GM10266 (cell line): ENCODE results near the gene MACF1.
"Not testable (repeated sequence)": the region's sequence is repeated elsewhere in the genome, so short reads cannot be mapped to it uniquely, and the experiment has no call there.

Source experiments
- DNase-seq: peaks from one replicate; pipeline ENCODE4 v3.0.0; 2012; ENCODE audit errors: extremely low spot score
- CTCF ChIP-seq: IDR thresholded peaks from 2 replicates; pipeline ENCODE4 v1.5.1; 2012; ENCODE audit warnings: mild to moderate bottlenecking, low read depth; ENCODE audit not compliant: control insufficient read depth, insufficient read depth; ENCODE audit errors: missing control alignments

MACF1 gene

GRCh38 chr1:39205781-39206464 is 1.4 kb downstream of the MACF1 start:
- TF ChIP-seq CTCF = no peak
- no peak for DNase-seq

GRCh38 chr1:39208360-39208759 is 3.9 kb downstream of the MACF1 start:
- not testable (repeated sequence) for DNase-seq

GRCh38 chr1:39210649-39211048 is 6.2 kb downstream of the MACF1 start:
- no peak for DNase-seq
- TF ChIP-seq CTCF = no peak

- TF ChIP-seq CTCF = no peak
- DNase-seq = no peak
Measured at GRCh38 chr1:39212499-39212898, 8.0 kb downstream of the MACF1 start.

- no peak for TF ChIP-seq CTCF
- DNase-seq = no peak
Measured at GRCh38 chr1:39213511-39214002, 9.1 kb downstream of the MACF1 start.

- DNase-seq = no peak
- TF ChIP-seq CTCF = no peak
Measured at GRCh38 chr1:39214021-39214713, 9.7 kb downstream of the MACF1 start.

GRCh38 chr1:39214714-39214997 is 10.2 kb downstream of the MACF1 start:
- TF ChIP-seq CTCF = no peak
- no peak for DNase-seq
